ENCODE results near the gene ZNF518A.
A peak's percentile ranks its signal among the peaks of the same experiment; 100 is the strongest.

Gene ZNF518A, protein sequence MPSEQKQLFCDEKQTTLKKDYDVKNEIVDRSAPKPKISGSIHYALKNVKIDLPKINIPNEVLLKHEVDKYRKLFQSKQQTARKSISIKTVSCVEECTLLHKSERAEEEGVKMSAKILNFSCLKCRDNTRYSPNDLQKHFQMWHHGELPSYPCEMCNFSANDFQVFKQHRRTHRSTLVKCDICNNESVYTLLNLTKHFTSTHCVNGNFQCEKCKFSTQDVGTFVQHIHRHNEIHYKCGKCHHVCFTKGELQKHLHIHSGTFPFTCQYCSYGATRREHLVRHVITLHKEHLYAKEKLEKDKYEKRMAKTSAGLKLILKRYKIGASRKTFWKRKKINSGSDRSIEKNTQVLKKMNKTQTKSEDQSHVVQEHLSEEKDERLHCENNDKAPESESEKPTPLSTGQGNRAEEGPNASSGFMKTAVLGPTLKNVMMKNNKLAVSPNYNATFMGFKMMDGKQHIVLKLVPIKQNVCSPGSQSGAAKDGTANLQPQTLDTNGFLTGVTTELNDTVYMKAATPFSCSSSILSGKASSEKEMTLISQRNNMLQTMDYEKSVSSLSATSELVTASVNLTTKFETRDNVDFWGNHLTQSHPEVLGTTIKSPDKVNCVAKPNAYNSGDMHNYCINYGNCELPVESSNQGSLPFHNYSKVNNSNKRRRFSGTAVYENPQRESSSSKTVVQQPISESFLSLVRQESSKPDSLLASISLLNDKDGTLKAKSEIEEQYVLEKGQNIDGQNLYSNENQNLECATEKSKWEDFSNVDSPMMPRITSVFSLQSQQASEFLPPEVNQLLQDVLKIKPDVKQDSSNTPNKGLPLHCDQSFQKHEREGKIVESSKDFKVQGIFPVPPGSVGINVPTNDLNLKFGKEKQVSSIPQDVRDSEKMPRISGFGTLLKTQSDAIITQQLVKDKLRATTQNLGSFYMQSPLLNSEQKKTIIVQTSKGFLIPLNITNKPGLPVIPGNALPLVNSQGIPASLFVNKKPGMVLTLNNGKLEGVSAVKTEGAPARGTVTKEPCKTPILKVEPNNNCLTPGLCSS (N-terminal part only)

GRCh38 chr10:96129387-96130325 is at the start of gene ZNF518A:
Gene ZNF518A, plus strand, starts transcription at chr10:96130297. Its CDS starts 26,026 bp downstream, at chr10:96156323.
- DNase-seq (ENCODE audit: low spot score) = peak; percentile 96

- no peak for DNase-seq (ENCODE audit: low spot score)
Measured at GRCh38 chr10:96082153-96082552, 47.9 kb upstream of the ZNF518A start.

DNA sequence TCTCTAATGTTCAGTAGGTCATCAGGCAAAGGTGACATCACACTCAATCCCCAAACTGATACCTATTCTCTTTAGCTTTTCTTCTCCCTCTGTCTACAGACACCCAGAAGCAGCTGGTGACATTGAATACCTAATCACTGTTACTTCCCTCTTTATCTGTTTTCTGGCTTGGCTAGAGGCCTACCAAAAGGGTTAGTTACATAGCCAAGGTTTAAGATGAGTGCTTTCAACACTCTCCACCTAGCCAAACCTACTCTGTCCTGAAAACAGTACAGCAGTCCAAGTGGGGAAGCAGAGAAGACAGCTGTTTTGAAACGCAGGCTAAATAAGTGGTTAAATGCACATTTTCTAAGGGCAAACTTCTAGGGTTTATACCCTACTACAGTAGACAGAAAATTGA is 47.3 kb upstream of the ZNF518A start:
- no peak for DNase-seq (ENCODE audit: low spot score)

DNA sequence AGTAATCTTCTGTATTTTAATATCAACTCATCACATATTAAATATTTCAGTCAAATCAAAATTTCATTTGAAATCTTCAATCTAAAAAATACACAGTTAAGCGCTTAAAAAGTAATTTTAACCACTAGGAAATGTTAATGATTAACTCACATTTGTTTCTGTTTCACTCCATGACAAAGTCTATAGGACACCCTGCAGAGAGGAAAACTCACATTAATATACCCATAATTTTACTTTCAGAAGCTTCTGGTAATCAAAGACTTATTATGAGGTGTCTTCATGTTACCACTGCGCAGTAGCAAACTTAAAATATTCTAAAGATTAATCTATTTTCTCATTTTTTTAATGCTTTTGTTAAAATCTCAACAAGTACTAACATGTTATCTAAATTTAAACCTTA is 41.0 kb upstream of the ZNF518A start:
- DNase-seq (ENCODE audit: low spot score) = no peak

GRCh38 chr10:96089670-96090462 is 40.2 kb upstream of the ZNF518A start:
- DNase-seq (ENCODE audit: low spot score) = no peak

GRCh38 chr10:96090463-96090800 is 39.7 kb upstream of the ZNF518A start:
- DNase-seq (ENCODE audit: low spot score) = no peak

GRCh38 chr10:96092999-96093767 is 36.9 kb upstream of the ZNF518A start:
- no peak for DNase-seq (ENCODE audit: low spot score)

GRCh38 chr10:96093948-96094347 is 36.1 kb upstream of the ZNF518A start:
- no peak for DNase-seq (ENCODE audit: low spot score)

GRCh38 chr10:96096958-96097357 is 33.1 kb upstream of the ZNF518A start:
- no peak for DNase-seq (ENCODE audit: low spot score)

GRCh38 chr10:96097865-96098264 is 32.2 kb upstream of the ZNF518A start:
- DNase-seq (ENCODE audit: low spot score) = no peak

- no peak for DNase-seq (ENCODE audit: low spot score)
Measured at GRCh38 chr10:96107623-96108038, 22.5 kb upstream of the ZNF518A start.

- DNase-seq (ENCODE audit: low spot score) = no peak
Measured at GRCh38 chr10:96112531-96112930, 17.6 kb upstream of the ZNF518A start.

DNA sequence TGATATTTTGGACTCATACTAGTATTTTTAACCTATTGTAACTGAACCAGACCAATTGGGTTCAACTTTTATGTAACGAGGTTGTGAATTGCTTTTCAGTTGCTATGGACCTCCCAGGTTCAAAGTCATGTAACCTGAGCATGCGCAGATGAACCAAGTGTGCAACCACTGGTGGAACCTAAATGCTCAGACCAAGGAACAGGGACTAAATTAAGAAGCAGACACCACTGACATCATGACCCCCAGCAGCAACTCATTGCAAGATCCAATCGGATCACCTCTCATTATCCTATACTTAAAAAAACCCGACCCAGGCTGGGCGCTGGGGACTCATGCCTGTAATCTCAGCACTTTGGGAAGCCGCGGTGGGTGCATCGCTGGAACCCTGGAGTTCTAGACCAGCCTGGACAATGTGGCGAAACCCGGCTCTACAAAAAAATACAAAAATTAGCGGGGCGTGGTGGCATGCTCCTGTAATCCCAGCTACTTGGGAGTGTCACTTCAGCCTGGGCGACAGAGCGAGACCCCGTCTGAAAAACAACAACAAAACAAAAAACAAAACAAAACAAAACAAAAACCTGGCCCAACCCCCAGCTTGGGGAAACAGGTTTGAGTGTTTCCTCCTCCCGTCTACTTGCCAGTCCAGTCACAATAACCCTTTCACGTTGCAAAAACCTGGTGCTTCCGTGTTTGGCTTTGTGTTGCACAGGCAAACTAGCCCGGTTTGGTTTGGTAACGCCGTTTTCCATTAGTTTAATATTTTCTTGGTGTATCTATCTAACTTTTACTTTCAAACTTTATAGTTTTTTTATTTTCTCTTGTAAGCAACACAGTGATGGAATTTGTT is 11.3 kb upstream of the ZNF518A start:
- no peak for DNase-seq (ENCODE audit: low spot score)

- DNase-seq (ENCODE audit: low spot score) = no peak
Measured at GRCh38 chr10:96122824-96123223, 7.3 kb upstream of the ZNF518A start.

GRCh38 chr10:96124230-96125141 is 5.6 kb upstream of the ZNF518A start:
- peak; percentile 69 for DNase-seq (ENCODE audit: low spot score)

DNA sequence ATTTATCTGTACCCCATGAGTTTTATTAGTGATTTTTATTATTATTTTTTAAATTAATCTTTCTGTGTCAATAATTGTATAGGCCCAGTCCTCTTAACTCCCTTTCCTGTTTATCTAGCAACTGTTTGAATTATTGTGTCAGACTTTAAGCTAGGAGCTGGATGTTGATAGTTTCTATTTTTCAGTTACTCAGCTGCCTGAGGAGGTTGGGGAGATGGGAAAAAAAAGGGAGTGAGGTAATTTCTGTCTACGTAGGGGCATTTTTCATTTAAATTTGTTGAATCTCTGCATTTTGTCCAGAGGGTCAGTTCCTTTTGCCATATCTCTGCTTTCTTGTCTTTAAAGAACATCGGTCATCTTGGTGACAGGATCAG is 5.0 kb upstream of the ZNF518A start:
- DNase-seq (ENCODE audit: low spot score) = no peak

DNA sequence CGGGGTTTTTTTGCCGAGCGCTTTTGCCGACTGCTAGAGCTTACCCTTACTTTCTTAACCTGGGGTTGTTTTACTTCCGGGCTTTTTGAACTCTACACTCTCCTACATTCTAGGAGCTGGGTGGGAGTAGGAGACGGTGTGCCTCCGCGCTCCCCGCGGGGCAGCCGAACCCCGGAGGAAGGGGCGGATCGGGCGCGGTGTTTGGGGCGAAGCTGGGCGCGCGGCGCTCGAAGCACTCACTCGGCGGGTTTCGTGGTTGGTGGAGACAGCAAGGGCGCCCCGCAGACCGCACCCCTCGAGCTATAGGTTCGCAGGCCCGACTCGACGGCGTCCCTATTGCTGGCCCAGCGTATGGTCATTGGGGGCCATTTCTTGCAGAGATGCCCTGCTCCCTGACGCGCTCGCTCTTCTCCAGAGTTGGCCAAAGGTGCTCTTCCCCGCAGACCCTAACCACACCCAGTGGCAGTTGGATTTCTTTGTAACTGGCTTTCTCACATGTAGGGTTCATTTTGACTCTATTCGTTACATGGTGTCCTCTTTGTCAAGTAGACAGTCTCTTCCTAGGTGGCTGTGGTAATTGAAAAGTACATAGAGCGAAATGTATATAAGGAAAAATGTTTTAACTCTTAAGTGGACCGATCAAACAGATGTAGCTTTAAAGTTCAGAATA is 364 bp downstream of the ZNF518A start:
- peak; percentile 87 for DNase-seq (ENCODE audit: low spot score)

DNA sequence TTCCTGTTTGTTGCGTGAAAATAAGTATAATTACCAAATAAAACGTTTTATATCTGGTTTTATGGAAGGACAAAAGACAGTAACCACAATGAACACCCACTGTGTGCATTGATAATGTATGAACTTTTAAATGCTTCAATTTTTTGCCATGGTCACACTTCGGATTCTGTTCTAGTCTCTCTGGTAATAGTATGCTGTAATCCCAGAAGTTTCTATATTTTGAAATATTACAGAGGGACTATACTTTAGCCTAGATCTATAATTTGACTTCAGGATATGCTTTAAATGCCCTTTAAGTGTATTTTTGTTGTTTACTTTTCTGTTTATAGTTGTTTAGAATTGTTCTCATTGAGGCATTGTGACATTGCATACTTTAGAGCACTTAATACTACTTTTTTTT is 1.5 kb downstream of the ZNF518A start:
- no peak for DNase-seq (ENCODE audit: low spot score)

All from ecto neural progenitor cell (in vitro differentiated cells).